ENCODE results near the gene BRWD1. TPM values are rescaled to one million over a fixed set of nuclear protein-coding genes. Genes with fewer than 3 reads are reported as not detected.

Gene BRWD1
- polyA plus RNA-seq, 1 donor from 2014 or later: 246 TPM

GRCh38 chr21:39208624-39209333 lies 104.7 kb downstream of the BRWD1 start:
- no peak overlapping the region for H2AFZ ChIP-seq (ENCODE audit: low read depth, low read length)
- no peak overlapping the region for H3K4me3 ChIP-seq (ENCODE audit: low read length)
- H3K27me3 ChIP-seq (ENCODE audit: insufficient read depth, low read depth, low read length): no peaks in the 10 kb centered on the region
- no peaks in the 10 kb centered on the region for H3K9me2 ChIP-seq (ENCODE audit: insufficient read depth, low read length)
- no peaks in the 10 kb centered on the region for H3K9me3 ChIP-seq (ENCODE audit: low read length)
- H3K36me3 ChIP-seq (ENCODE audit: insufficient read depth, low read length): peaks cover 7% of the 10 kb centered on the region
- no peaks in the 10 kb centered on the region for H3K79me2 ChIP-seq (replicated peaks; ENCODE audit: insufficient read depth, low read length)
- H4K20me1 ChIP-seq (ENCODE audit: insufficient read depth): no peaks in the 10 kb centered on the region
- no peak overlapping the region for H3K9ac ChIP-seq (ENCODE audit: low read length)
- TF ChIP-seq MXI1 (conservative IDR thresholded peaks at IDR 0.05; ENCODE audit: poor library complexity, severe bottlenecking): no peak
- TF ChIP-seq REST (IDR thresholded peaks at IDR 0.05; ENCODE audit: borderline replicate concordance): no peak
- TF ChIP-seq POLR2AphosphoS5 (IDR thresholded peaks at IDR 0.05): no peak
- no peak for TF ChIP-seq SMC3 (conservative IDR thresholded peaks at IDR 0.05; ENCODE audit: poor library complexity)
- TF ChIP-seq EZH2 (IDR thresholded peaks at IDR 0.05; ENCODE audit: borderline replicate concordance, insufficient read depth, low read length, poor library complexity, severe bottlenecking): no peak
- no peak for TF ChIP-seq EP300 (conservative IDR thresholded peaks at IDR 0.05; ENCODE audit: poor library complexity, severe bottlenecking)
- TF ChIP-seq RAD21 (conservative IDR thresholded peaks at IDR 0.05): no peak
- no peak for TF ChIP-seq TAF1 (IDR thresholded peaks at IDR 0.05; ENCODE audit: low read depth)
- no peaks in the 10 kb centered on the region for H3F3A ChIP-seq (ENCODE audit: insufficient read depth, low read length, poor library complexity, severe bottlenecking)
- H3K4me2 ChIP-seq (ENCODE audit: low read length): no peak overlapping the region
- H3K27ac ChIP-seq (ENCODE audit: low read length): no peak overlapping the region

- H3K36me3 ChIP-seq (ENCODE audit: insufficient read depth, low read length): peaks cover 16% of the 10 kb centered on the region
- H3K79me2 ChIP-seq (replicated peaks; ENCODE audit: insufficient read depth, low read length): no peaks in the 10 kb centered on the region
- TF ChIP-seq MXI1 (conservative IDR thresholded peaks at IDR 0.05; ENCODE audit: poor library complexity, severe bottlenecking) (no peak), REST (IDR thresholded peaks at IDR 0.05; ENCODE audit: borderline replicate concordance) (no peak), RAD21 (conservative IDR thresholded peaks at IDR 0.05) (no peak), POLR2AphosphoS5 (IDR thresholded peaks at IDR 0.05) (no peak), EP300 (conservative IDR thresholded peaks at IDR 0.05; ENCODE audit: poor library complexity, severe bottlenecking) (no peak), SMC3 (conservative IDR thresholded peaks at IDR 0.05; ENCODE audit: poor library complexity) (no peak), TAF1 (IDR thresholded peaks at IDR 0.05; ENCODE audit: low read depth) (no peak), EZH2 (IDR thresholded peaks at IDR 0.05; ENCODE audit: borderline replicate concordance, insufficient read depth, low read length, poor library complexity, severe bottlenecking) (no peak)
- TF ChIP-seq, protein P1, sequence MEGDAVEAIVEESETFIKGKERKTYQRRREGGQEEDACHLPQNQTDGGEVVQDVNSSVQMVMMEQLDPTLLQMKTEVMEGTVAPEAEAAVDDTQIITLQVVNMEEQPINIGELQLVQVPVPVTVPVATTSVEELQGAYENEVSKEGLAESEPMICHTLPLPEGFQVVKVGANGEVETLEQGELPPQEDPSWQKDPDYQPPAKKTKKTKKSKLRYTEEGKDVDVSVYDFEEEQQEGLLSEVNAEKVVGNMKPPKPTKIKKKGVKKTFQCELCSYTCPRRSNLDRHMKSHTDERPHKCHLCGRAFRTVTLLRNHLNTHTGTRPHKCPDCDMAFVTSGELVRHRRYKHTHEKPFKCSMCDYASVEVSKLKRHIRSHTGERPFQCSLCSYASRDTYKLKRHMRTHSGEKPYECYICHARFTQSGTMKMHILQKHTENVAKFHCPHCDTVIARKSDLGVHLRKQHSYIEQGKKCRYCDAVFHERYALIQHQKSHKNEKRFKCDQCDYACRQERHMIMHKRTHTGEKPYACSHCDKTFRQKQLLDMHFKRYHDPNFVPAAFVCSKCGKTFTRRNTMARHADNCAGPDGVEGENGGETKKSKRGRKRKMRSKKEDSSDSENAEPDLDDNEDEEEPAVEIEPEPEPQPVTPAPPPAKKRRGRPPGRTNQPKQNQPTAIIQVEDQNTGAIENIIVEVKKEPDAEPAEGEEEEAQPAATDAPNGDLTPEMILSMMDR (IDR thresholded peaks at IDR 0.05; ENCODE audit: poor library complexity, severe bottlenecking): no peak
- H3K9me3 ChIP-seq (ENCODE audit: low read length): no peaks in the 10 kb centered on the region
- H4K20me1 ChIP-seq (ENCODE audit: insufficient read depth): no peaks in the 10 kb centered on the region
- H3F3A ChIP-seq (ENCODE audit: insufficient read depth, low read length, poor library complexity, severe bottlenecking): no peaks in the 10 kb centered on the region
- no peak overlapping the region for H3K27ac ChIP-seq (ENCODE audit: low read length)
- H3K9me2 ChIP-seq (ENCODE audit: insufficient read depth, low read length): no peaks in the 10 kb centered on the region
- H3K4me2 ChIP-seq (ENCODE audit: low read length): no peak overlapping the region
- no peaks in the 10 kb centered on the region for H3K27me3 ChIP-seq (ENCODE audit: insufficient read depth, low read depth, low read length)
- H2AFZ ChIP-seq (ENCODE audit: low read depth, low read length): no peak overlapping the region
- H3K9ac ChIP-seq (ENCODE audit: low read length): no peak overlapping the region
- H3K4me3 ChIP-seq (ENCODE audit: low read length): no peak overlapping the region
Observed at GRCh38 chr21:39204134-39204533, 109.3 kb downstream of the BRWD1 start.

All from neural cell (in vitro differentiated cells).